Measurements from ENCODE around the gene ZNF140. TPM values are rescaled to one million over a fixed set of nuclear protein-coding genes. Genes with fewer than 3 reads are reported as not detected.

The ZNF140 gene
- polyA plus RNA-seq, 4 donors, result 12.3 to 29.4 (median 18.3) TPM

DNA sequence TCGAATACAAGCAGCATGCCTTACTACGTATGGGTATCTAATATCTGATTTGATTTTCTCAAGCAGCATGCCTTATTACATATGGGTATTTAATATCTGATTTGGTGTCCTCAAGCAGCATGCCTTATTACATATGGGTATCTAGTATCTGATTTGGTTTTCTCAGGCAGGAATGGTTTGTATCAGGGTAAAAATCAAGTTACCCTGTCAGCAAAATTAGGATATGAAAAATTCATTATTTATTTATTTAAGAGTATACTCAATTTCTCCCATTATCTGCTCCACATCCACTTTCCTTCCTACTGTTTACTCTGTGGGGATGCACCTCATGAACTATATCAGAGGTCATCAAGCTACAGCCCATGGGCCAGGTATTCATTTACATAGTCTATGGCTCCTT lies 27.4 kb downstream of the ZNF140 start:
- Histone ChIP-seq H3K9me3 (ENCODE audit: control insufficient read depth in 2 of 2, insufficient read depth in 1 of 2, low read depth in 1 of 2, low read length in 1 of 2) (peaks cover 0 to 56% of the 10 kb centered on the region in 2 donors), H3K36me3 (ENCODE audit: control insufficient read depth in 3 of 3, insufficient read depth in 2 of 3, low read depth in 1 of 3, low read length in 3 of 3) (peaks cover 8 to 15% (median 12%) of the 10 kb centered on the region in 3 donors), H3K27me3 (ENCODE audit: control insufficient read depth in 3 of 3, insufficient read depth in 3 of 3, low read length in 3 of 3) (no peaks in the 10 kb centered on the region), H3K4me3 (ENCODE audit: low read depth in 1 of 3, low read length in 3 of 3) (no peak overlapping the region), H3K27ac (ENCODE audit: low read depth in 1 of 3, low read length in 2 of 3) (no peak overlapping the region), H3K4me1 (ENCODE audit: control insufficient read depth in 3 of 3, insufficient read depth in 2 of 3, low read depth in 1 of 3, low read length in 2 of 3) (no peaks in the 10 kb centered on the region)
- FAIRE-seq (no peak), DNase-seq (no peak)
- 94 to 99% (median 96%) methylated on average over 2 of the region's 2 CpGs for WGBS, 3 donors

DNA sequence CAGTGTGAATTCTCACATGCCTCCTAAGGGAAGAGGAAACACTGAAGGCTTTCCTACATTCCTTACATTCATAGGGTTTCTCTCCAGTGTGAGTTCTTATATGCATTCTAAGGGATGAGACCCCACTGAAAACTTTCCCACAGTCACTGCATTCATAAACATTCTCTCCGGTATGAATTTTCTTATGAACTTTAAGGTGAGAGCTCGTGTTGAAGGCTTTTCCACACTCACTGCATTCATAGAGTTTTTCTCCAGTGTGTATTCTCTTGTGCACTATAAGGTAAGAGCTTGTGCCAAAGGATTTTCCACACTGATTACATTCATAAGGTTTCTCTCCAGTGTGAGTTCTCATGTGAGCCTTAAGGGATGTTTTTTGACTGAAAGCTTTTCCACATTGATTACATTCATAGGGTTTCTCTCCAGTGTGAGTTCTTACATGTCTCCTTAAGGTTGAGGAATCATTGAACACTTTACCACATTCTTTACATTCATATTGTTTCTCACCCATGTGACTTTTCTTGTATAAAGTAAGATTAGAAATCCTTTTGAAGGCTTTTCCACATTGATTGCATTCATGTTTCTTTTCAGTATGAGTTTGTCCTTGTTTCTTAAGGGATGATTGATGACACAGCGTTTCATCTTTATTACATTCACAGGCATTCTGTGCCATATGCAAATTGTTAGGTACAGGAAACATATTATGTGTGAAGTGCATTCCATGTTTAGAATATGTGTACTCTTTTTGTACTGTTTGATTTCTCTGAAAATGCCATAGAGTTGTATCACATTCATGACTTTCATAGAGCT lies 39.9 kb downstream of the ZNF140 start:
- 92 to 95% (median 92%) methylated on average over 3 of the region's 3 CpGs for WGBS, 3 donors
- no peaks in the 10 kb centered on the region for H3K27me3 ChIP-seq (ENCODE audit: control insufficient read depth in 3 of 3, insufficient read depth in 3 of 3, low read length in 3 of 3)
- peaks cover 5 to 9% (median 9%) of the 10 kb centered on the region in 3 donors for H3K36me3 ChIP-seq (ENCODE audit: control insufficient read depth in 3 of 3, insufficient read depth in 2 of 3, low read depth in 1 of 3, low read length in 3 of 3)
- FAIRE-seq (no peak), DNase-seq (no peak)
- H3K4me1 ChIP-seq (ENCODE audit: control insufficient read depth in 3 of 3, insufficient read depth in 2 of 3, low read depth in 1 of 3, low read length in 2 of 3), result no peaks in the 10 kb centered on the region
- H3K27ac ChIP-seq (ENCODE audit: low read depth in 1 of 3, low read length in 2 of 3), result no peak overlapping the region
- H3K9me3 ChIP-seq (ENCODE audit: control insufficient read depth in 2 of 2, insufficient read depth in 1 of 2, low read depth in 1 of 2, low read length in 1 of 2), result peaks cover 8 to 57% of the 10 kb centered on the region in 2 donors
- H3K4me3 ChIP-seq (ENCODE audit: low read depth in 1 of 3, low read length in 3 of 3), result no peak overlapping the region

DNA sequence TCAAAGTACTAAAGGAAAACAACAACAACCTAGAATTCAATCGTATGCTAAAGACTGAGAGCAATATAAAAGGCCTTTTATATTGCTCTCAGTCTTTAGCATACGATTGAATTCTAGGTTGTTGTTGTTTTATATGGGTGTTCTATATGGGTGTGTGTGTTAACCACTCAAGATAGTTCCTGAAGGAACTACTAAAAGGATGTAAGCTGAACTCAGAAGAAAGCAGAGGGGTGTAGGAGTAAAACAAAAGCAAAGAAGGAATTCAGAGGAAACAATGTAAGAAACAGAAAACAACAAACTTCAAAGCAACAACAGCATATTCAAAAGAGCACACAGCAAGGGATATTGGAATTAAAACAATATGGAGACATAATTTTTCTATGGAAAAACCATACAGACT lies 44.0 kb downstream of the ZNF140 start:
- FAIRE-seq (no peak), DNase-seq (no peak)
- Histone ChIP-seq H3K27me3 (ENCODE audit: control insufficient read depth in 3 of 3, insufficient read depth in 3 of 3, low read length in 3 of 3) (no peaks in the 10 kb centered on the region), H3K27ac (ENCODE audit: low read depth in 1 of 3, low read length in 2 of 3) (no peak overlapping the region), H3K36me3 (ENCODE audit: control insufficient read depth in 3 of 3, insufficient read depth in 2 of 3, low read depth in 1 of 3, low read length in 3 of 3) (peaks cover 9 to 13% (median 10%) of the 10 kb centered on the region in 3 donors), H3K4me3 (ENCODE audit: low read depth in 1 of 3, low read length in 3 of 3) (no peak overlapping the region), H3K9me3 (ENCODE audit: control insufficient read depth in 2 of 2, insufficient read depth in 1 of 2, low read depth in 1 of 2, low read length in 1 of 2) (peaks cover 6 to 52% of the 10 kb centered on the region in 2 donors), H3K4me1 (ENCODE audit: control insufficient read depth in 3 of 3, insufficient read depth in 2 of 3, low read depth in 1 of 3, low read length in 2 of 3) (no peaks in the 10 kb centered on the region)
- WGBS, 3 donors, result 93 to 100% (median 98%) methylated on average over 2 of the region's 2 CpGs

DNA sequence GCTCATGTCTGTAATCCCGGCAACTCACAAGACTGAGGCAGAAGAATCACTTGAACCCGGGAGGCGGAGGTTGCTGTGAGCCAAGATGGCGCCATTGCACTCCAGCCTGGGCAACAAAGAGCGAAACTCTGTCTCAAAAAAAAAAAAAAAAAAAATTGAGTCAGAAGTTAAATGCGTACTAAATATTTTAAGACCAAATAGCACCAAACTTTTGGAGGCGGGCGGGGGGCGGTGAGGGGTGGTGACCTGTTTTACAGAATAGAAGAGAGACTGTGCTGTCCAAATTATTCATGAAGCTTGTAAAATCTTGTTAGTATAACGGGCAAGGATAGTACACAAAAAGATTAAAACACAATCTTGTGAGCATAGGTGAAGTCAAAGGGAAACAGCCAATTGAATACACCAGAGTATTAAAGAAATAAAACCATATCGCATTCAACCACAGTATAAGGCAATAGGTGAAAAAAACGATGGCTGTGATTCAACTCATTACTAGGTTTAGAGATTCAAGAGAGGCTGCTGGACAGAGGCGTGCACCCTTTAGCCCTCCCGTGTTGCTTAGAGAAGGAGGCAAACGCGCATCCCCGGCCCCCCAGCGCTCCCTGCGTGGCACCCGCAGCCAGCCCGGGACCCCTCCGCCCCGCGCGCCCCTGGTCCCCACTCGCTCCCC lies 48.8 kb downstream of the ZNF140 start:
- no peak for FAIRE-seq
- Histone ChIP-seq H3K4me3 (ENCODE audit: low read depth in 1 of 3, low read length in 3 of 3) (peak overlapping the region; percentile 73 to 89 (median 88)), H3K9me3 (ENCODE audit: control insufficient read depth in 2 of 2, insufficient read depth in 1 of 2, low read depth in 1 of 2, low read length in 1 of 2) (peaks cover 2 to 50% of the 10 kb centered on the region in 2 donors), H3K36me3 (ENCODE audit: control insufficient read depth in 3 of 3, insufficient read depth in 2 of 3, low read depth in 1 of 3, low read length in 3 of 3) (peaks cover 0 to 10% (median 5%) of the 10 kb centered on the region in 3 donors), H3K27me3 (ENCODE audit: control insufficient read depth in 3 of 3, insufficient read depth in 3 of 3, low read length in 3 of 3) (no peaks in the 10 kb centered on the region), H3K4me1 (ENCODE audit: control insufficient read depth in 3 of 3, insufficient read depth in 2 of 3, low read depth in 1 of 3, low read length in 2 of 3) (peaks cover 0 to 3% (median 0%) of the 10 kb centered on the region in 3 donors), H3K27ac (ENCODE audit: low read depth in 1 of 3, low read length in 2 of 3) (peak overlapping the region; percentile 88 to 98 (median 93))
- 17 to 29% (median 24%) methylated on average over 25 to 26 of the region's 26 CpGs for WGBS, 3 donors
- peak in 1 of 2 donors; percentile 14 for DNase-seq

DNA sequence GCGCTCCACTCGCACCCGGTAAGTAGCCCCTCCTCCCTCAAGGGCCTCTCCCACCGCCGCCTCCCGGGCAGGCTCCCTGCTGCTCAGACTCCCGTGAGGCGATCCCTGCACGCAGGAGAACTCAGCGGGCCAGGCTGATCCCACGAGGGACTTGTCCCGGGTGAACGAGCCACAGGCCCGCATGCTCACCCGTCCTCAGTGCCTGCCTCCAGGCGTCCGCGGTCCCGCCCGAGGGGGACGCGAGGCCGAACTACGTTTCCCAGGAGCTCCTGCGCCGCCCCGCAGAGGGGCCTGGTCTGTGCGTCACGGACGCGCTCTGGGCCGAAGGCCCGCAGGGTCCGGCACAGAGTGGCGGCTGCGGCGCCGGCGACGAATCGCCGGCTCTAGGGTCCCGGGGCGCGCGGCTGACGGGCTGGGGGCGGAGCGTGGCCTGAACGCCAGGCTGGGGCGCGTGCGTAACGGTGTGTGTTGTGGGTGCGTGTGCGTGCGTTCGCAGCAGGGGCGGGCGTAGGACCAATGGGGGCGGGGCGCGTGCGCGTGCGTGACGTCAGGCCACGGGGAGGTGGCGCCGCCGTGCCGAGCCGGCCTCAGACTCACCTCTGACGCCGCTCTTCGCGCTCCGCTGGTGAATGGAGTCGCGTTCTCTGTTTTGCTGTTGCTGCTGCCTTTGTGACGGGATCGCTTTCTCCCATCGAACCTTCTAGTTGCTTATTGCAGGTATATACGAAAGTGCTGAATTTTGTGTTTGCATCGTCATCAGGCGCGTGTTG lies 49.5 kb downstream of the ZNF140 start, which contains the start of the genes ZNF10 and ZNF891:
TSS of gene ZNF10 (plus strand) at position 590 of the 770 bp plus-strand sequence. CDS start 13,866 bp downstream, outside the sequence.
TSS of gene ZNF891 (minus strand) at position 237 of the 770 bp plus-strand sequence. CDS start 8,356 bp downstream, outside the sequence.
- 0 to 1% (median 1%) methylated on average over 61 to 87 of the region's 87 CpGs for WGBS, 3 donors
- DNase-seq, result peak; percentile 94 to 99
- Histone ChIP-seq H3K4me3 (ENCODE audit: low read depth in 1 of 3, low read length in 3 of 3) (peak within 1 kb of the TSS; percentile 73 to 89 (median 88)), H3K4me1 (ENCODE audit: control insufficient read depth in 3 of 3, insufficient read depth in 2 of 3, low read depth in 1 of 3, low read length in 2 of 3) (peaks cover 0 to 3% (median 0%) of the 10 kb centered on the region in 3 donors), H3K36me3 (ENCODE audit: control insufficient read depth in 3 of 3, insufficient read depth in 2 of 3, low read depth in 1 of 3, low read length in 3 of 3) (peaks cover 0 to 11% (median 5%) of the 10 kb centered on the region in 3 donors), H3K9me3 (ENCODE audit: control insufficient read depth in 2 of 2, insufficient read depth in 1 of 2, low read depth in 1 of 2, low read length in 1 of 2) (peaks cover 2 to 53% of the 10 kb centered on the region in 2 donors), H3K27ac (ENCODE audit: low read depth in 1 of 3, low read length in 2 of 3) (peak within 1 kb of the TSS; percentile 88 to 98 (median 93)), H3K27me3 (ENCODE audit: control insufficient read depth in 3 of 3, insufficient read depth in 3 of 3, low read length in 3 of 3) (no peaks in the 10 kb centered on the region)
- no peak for FAIRE-seq

DNA sequence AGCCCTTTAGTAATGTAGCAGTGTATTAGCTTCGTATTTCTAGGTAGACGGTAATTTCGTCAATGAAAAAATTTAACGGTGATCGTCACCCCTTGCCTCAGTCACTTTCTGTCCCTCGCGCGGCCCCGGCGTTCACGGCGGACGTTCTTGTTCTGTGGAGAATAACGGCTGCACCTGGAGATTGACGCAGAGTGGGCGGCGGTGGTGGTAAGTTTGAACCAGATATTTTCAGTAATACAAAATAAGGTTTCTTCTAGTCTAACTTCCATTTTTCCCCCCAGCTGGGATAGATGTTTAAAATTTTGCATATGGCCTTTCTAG lies 50.0 kb downstream of the ZNF140 start:
- DNase-seq, result no peak
- peak overlapping the region; percentile 57 to 89 (median 73) for H3K4me3 ChIP-seq (ENCODE audit: low read depth in 1 of 3, low read length in 3 of 3)
- peaks cover 2 to 13% (median 6%) of the 10 kb centered on the region in 3 donors for H3K36me3 ChIP-seq (ENCODE audit: control insufficient read depth in 3 of 3, insufficient read depth in 2 of 3, low read depth in 1 of 3, low read length in 3 of 3)
- H3K27ac ChIP-seq (ENCODE audit: low read depth in 1 of 3, low read length in 2 of 3), result peak overlapping the region; percentile 88 to 98 (median 93)
- H3K9me3 ChIP-seq (ENCODE audit: control insufficient read depth in 2 of 2, insufficient read depth in 1 of 2, low read depth in 1 of 2, low read length in 1 of 2), result peaks cover 2 to 52% of the 10 kb centered on the region in 2 donors
- H3K4me1 ChIP-seq (ENCODE audit: control insufficient read depth in 3 of 3, insufficient read depth in 2 of 3, low read depth in 1 of 3, low read length in 2 of 3), result peaks cover 0 to 3% (median 0%) of the 10 kb centered on the region in 3 donors
- H3K27me3 ChIP-seq (ENCODE audit: control insufficient read depth in 3 of 3, insufficient read depth in 3 of 3, low read length in 3 of 3), result no peaks in the 10 kb centered on the region
- no peak for FAIRE-seq
- WGBS, 3 donors, result 0% methylated on average over 17 of the region's 17 CpGs

DNA sequence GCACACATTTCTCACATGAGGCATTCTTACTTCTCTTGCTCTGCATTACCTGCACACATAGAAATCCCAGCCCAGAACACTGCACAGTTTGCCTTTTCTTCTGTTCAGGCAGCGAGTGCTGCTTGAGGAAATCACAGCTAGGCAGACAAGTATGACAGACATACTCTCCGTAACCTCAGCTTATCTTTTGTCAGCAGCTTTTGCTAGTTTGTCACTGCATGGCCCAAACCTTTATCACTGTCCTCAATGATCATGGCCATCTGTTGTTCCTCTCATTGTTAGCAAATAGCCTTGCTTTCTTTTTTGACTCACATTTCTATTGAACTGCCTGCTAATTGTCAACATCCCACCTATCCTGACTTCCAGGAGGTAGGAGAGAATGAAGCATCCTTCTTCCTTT lies 55.0 kb downstream of the ZNF140 start:
- Histone ChIP-seq H3K9me3 (ENCODE audit: control insufficient read depth in 2 of 2, insufficient read depth in 1 of 2, low read depth in 1 of 2, low read length in 1 of 2) (peaks cover 5 to 58% of the 10 kb centered on the region in 2 donors), H3K4me1 (ENCODE audit: control insufficient read depth in 3 of 3, insufficient read depth in 2 of 3, low read depth in 1 of 3, low read length in 2 of 3) (peaks cover 0 to 3% (median 0%) of the 10 kb centered on the region in 3 donors), H3K27ac (ENCODE audit: low read depth in 1 of 3, low read length in 2 of 3) (no peak overlapping the region), H3K36me3 (ENCODE audit: control insufficient read depth in 3 of 3, insufficient read depth in 2 of 3, low read depth in 1 of 3, low read length in 3 of 3) (peaks cover 10 to 24% (median 10%) of the 10 kb centered on the region in 3 donors), H3K27me3 (ENCODE audit: control insufficient read depth in 3 of 3, insufficient read depth in 3 of 3, low read length in 3 of 3) (no peaks in the 10 kb centered on the region), H3K4me3 (ENCODE audit: low read depth in 1 of 3, low read length in 3 of 3) (no peak overlapping the region)
- no peak for FAIRE-seq
- 91 to 98% (median 93%) methylated on average over 2 of the region's 2 CpGs for WGBS, 3 donors
- DNase-seq, result no peak

DNA sequence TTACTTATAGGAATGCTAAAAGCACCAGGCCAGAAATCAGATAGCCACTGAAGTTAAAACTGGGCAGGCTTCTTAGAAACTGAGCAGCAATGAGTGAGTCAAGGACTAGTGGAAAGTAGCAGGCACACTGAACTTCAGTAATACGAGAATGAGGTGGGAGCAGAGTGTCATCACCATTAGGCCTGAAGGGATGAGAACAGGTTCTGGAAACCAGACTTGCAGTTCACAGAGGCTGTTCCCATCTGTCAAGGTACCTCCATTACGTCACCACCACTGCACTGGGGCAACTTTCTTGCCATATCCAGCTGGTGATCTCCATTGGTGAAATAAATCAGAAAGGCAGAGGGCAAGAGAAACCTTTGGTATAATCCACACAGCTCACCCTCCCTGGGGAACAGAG lies 65.3 kb downstream of the ZNF140 start:
- Histone ChIP-seq H3K4me1 (ENCODE audit: control insufficient read depth in 3 of 3, insufficient read depth in 2 of 3, low read depth in 1 of 3, low read length in 2 of 3) (no peaks in the 10 kb centered on the region), H3K36me3 (ENCODE audit: control insufficient read depth in 3 of 3, insufficient read depth in 2 of 3, low read depth in 1 of 3, low read length in 3 of 3) (peaks cover 15 to 22% (median 22%) of the 10 kb centered on the region in 3 donors), H3K27ac (ENCODE audit: low read depth in 1 of 3, low read length in 2 of 3) (no peak overlapping the region), H3K9me3 (ENCODE audit: control insufficient read depth in 2 of 2, insufficient read depth in 1 of 2, low read depth in 1 of 2, low read length in 1 of 2) (peaks cover 4 to 48% of the 10 kb centered on the region in 2 donors), H3K27me3 (ENCODE audit: control insufficient read depth in 3 of 3, insufficient read depth in 3 of 3, low read length in 3 of 3) (no peaks in the 10 kb centered on the region), H3K4me3 (ENCODE audit: low read depth in 1 of 3, low read length in 3 of 3) (no peak overlapping the region)
- WGBS, 3 donors, result 95 to 100% (median 95%) methylated on average over 2 of the region's 2 CpGs
- no peak for DNase-seq
- no peak for FAIRE-seq

Measured in small intestine (tissue), 7 donors.